Glutamatergic neuron (in vitro differentiated cells): ENCODE results near the gene LMO2. TPM values are rescaled to one million over a fixed set of nuclear protein-coding genes. Genes with fewer than 3 reads are reported as not detected.

Source experiments
- DNase-seq: peaks from one replicate; pipeline ENCODE4 v3.0.0; 2022
- H3K27ac Mint-ChIP-seq: one replicate; pipeline ENCODE4 v1.8.0; 2020; ENCODE audit warnings: mild to moderate bottlenecking, mixed read lengths, inconsistent platforms; ENCODE audit not compliant: unreplicated experiment
- H3K27me3 Mint-ChIP-seq: one replicate; pipeline ENCODE4 v1.8.0; 2020; ENCODE audit warnings: mild to moderate bottlenecking, moderate library complexity, mixed read lengths, inconsistent platforms; ENCODE audit not compliant: unreplicated experiment
- H3K36me3 Mint-ChIP-seq: one replicate; pipeline ENCODE4 v1.8.0; 2020; ENCODE audit warnings: mild to moderate bottlenecking, mixed read lengths, inconsistent platforms; ENCODE audit not compliant: unreplicated experiment
- H3K4me1 Mint-ChIP-seq: one replicate; pipeline ENCODE4 v1.8.0; 2020; ENCODE audit warnings: mild to moderate bottlenecking, low read depth, mixed read lengths, inconsistent platforms; ENCODE audit not compliant: unreplicated experiment
- H3K4me3 Mint-ChIP-seq: one replicate; pipeline ENCODE4 v1.8.0; 2020; ENCODE audit warnings: mild to moderate bottlenecking, mixed read lengths, inconsistent platforms; ENCODE audit not compliant: unreplicated experiment
- H3K9me3 Mint-ChIP-seq: one replicate; pipeline ENCODE4 v1.8.0; 2020; ENCODE audit warnings: mild to moderate bottlenecking, moderate library complexity, mixed read lengths, inconsistent platforms; ENCODE audit not compliant: unreplicated experiment
- CTCF ChIP-seq: fragments of 200-600 bp; sonication (generic); IDR thresholded peaks from one replicate; pipeline ENCODE4 v1.5.0; 2021; ENCODE audit not compliant: partially characterized antibody, unreplicated experiment
- total RNA-seq: library from RNA; stranded (reverse); fragmentation: NEBNext Ultra II Directional; extraction: Animal tissue kit (Norgen Biotek cat#: 25700); gene quantifications from one replicate; pipeline ENCODE4 v1.2.1, GENCODE V29; 2021; ENCODE audit not compliant: unreplicated experiment

The LMO2 gene
- total RNA-seq, 1 donor from 2014 or later = 2.7 TPM

- Mint-ChIP-seq H3K9me3 (peaks cover 8% of the 10 kb centered on the region), H3K4me3 (no peak overlapping the region), H3K27ac (no peak overlapping the region)
Measured at GRCh38 chr11:33909552-33909951, 17.7 kb upstream of the LMO2 start.

GRCh38 chr11:33909150-33909549 is 17.3 kb upstream of the LMO2 start:
- DNase-seq = no peak
- H3K4me3 Mint-ChIP-seq = no peak overlapping the region
- TF ChIP-seq CTCF = no peak
- peaks cover 8% of the 10 kb centered on the region for H3K9me3 Mint-ChIP-seq
- H3K27me3 Mint-ChIP-seq = no peaks in the 10 kb centered on the region
- peaks cover 9% of the 10 kb centered on the region for H3K36me3 Mint-ChIP-seq
- no peak overlapping the region for H3K27ac Mint-ChIP-seq
- peaks cover 8% of the 10 kb centered on the region for H3K4me1 Mint-ChIP-seq

More at GRCh38 chr11:33909552-33909951, 17.7 kb upstream of the LMO2 start:
- TF ChIP-seq CTCF = no peak
- DNase-seq = no peak
- H3K4me1 Mint-ChIP-seq = peaks cover 8% of the 10 kb centered on the region
- H3K36me3 Mint-ChIP-seq = peaks cover 9% of the 10 kb centered on the region
- H3K27me3 Mint-ChIP-seq = no peaks in the 10 kb centered on the region

GRCh38 chr11:33907421-33907820 is 15.5 kb upstream of the LMO2 start:
- no peak overlapping the region for H3K4me3 Mint-ChIP-seq
- H3K27ac Mint-ChIP-seq = no peak overlapping the region
- no peak for DNase-seq
- H3K9me3 Mint-ChIP-seq = peaks cover 5% of the 10 kb centered on the region
- H3K36me3 Mint-ChIP-seq = peaks cover 4% of the 10 kb centered on the region
- no peak for TF ChIP-seq CTCF
- H3K27me3 Mint-ChIP-seq = no peaks in the 10 kb centered on the region
- H3K4me1 Mint-ChIP-seq = peaks cover 6% of the 10 kb centered on the region

- Mint-ChIP-seq H3K27me3 (no peaks in the 10 kb centered on the region), H3K4me3 (no peak overlapping the region), H3K9me3 (peaks cover 3% of the 10 kb centered on the region), H3K4me1 (peaks cover 3% of the 10 kb centered on the region), H3K36me3 (peaks cover 4% of the 10 kb centered on the region), H3K27ac (no peak overlapping the region)
- no peak for DNase-seq
- no peak for TF ChIP-seq CTCF
Measured at GRCh38 chr11:33906484-33907186, 14.8 kb upstream of the LMO2 start.

- peaks cover 3% of the 10 kb centered on the region for H3K9me3 Mint-ChIP-seq
- H3K4me1 Mint-ChIP-seq = peaks cover 3% of the 10 kb centered on the region
- TF ChIP-seq CTCF = no peak
- no peak for DNase-seq
- no peaks in the 10 kb centered on the region for H3K27me3 Mint-ChIP-seq
- H3K36me3 Mint-ChIP-seq = peaks cover 4% of the 10 kb centered on the region
- H3K27ac Mint-ChIP-seq = no peak overlapping the region
- H3K4me3 Mint-ChIP-seq = no peak overlapping the region
Measured at GRCh38 chr11:33904102-33904501, 12.2 kb upstream of the LMO2 start.
